ENCODE measurements around the gene WNK2. TPM values are rescaled to one million over a fixed set of nuclear protein-coding genes. Genes with fewer than 3 reads are reported as not detected.

WNK2 gene
- total and polyA plus RNA-seq, 2 of the 4 experiments (the other 2 are of a cell fraction), result not detected

DNA sequence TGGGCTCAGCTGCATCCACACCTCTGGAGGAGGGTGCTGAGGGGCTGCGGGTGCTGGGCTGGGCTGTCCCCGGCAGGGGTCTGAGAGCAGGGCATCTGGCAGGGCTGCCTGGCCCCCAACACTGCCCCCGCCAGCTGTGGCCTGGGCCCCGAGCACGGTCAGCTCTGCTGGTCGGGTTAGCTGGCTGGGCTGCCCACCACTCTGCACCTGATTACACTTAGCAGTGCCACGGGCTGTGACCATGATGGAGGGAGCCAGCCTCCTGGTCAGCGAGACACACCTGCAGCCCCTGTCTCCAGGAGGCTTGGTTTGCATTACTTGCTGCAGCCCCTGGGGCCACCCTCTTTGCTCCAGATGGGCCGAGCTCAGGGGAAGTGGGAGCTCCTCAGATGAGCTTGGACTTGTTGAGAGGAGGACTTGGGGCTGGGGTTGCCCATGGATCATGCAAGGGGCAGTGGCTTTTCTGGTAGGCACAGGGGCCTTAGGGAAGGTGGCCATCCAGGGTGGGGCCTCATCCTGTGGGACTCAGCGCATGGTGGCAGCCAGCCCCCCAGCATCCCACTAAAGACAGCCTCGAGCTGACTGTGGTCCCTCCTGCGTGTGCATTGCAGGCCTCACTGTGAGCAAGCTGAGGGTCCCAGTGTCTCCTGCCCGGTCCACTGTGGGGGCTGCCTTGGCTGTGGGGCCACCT lies 135.5 kb downstream of the WNK2 start:
- H3K9ac ChIP-seq (ENCODE audit: low read depth, low read length), result no peak overlapping the region
- H3K79me1 ChIP-seq (ENCODE audit: low read depth in 1 of 2, low read length in 2 of 2), result no peaks in the 10 kb centered on the region
- no peak for ATAC-seq (ENCODE audit: low read depth)
- H3K9me1 ChIP-seq (ENCODE audit: insufficient read depth, low read length), result no peaks in the 10 kb centered on the region
- intact Hi-C loops (cut with micrococcal nuclease), result loop anchor here (10.0 kb wide), 1 partner anchor 245 kb away; no protein-coding TSS in a partner anchor
- no peak overlapping the region for H4K5ac ChIP-seq (ENCODE audit: low read depth, low read length)
- dilution Hi-C loops (cut with HindIII; ENCODE audit: low sequenced_read_pairs, unreplicated experiment), result no loop called here
- H3K9me3 ChIP-seq (ENCODE audit: control insufficient read depth, insufficient read depth, low read length), result no peaks in the 10 kb centered on the region
- H2BK120ac ChIP-seq (ENCODE audit: low read depth, low read length), result no peak overlapping the region
- no peak for TF ChIP-seq MAFK (IDR thresholded peaks at IDR 0.05; ENCODE audit: low read depth, low read length)
- TF ChIP-seq, protein P1, sequence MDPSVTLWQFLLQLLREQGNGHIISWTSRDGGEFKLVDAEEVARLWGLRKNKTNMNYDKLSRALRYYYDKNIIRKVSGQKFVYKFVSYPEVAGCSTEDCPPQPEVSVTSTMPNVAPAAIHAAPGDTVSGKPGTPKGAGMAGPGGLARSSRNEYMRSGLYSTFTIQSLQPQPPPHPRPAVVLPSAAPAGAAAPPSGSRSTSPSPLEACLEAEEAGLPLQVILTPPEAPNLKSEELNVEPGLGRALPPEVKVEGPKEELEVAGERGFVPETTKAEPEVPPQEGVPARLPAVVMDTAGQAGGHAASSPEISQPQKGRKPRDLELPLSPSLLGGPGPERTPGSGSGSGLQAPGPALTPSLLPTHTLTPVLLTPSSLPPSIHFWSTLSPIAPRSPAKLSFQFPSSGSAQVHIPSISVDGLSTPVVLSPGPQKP (IDR thresholded peaks at IDR 0.05; ENCODE audit: borderline replicate concordance, low read depth, low read length), result no peak
- no peak for TF ChIP-seq CEBPB (IDR thresholded peaks at IDR 0.05; ENCODE audit: low read depth, low read length)
- TF ChIP-seq RCOR1 (IDR thresholded peaks at IDR 0.05; ENCODE audit: insufficient replicate concordance, low read length), result no peak
- TF ChIP-seq POLR2A (IDR thresholded peaks at IDR 0.05; ENCODE audit: low read depth, low read length), result no peak
- no peak for TF ChIP-seq BHLHE40 (IDR thresholded peaks at IDR 0.05; ENCODE audit: low read depth, low read length)
- TF ChIP-seq, protein P2, sequence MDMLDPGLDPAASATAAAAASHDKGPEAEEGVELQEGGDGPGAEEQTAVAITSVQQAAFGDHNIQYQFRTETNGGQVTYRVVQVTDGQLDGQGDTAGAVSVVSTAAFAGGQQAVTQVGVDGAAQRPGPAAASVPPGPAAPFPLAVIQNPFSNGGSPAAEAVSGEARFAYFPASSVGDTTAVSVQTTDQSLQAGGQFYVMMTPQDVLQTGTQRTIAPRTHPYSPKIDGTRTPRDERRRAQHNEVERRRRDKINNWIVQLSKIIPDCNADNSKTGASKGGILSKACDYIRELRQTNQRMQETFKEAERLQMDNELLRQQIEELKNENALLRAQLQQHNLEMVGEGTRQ (IDR thresholded peaks at IDR 0.05; ENCODE audit: low read depth, low read length), result no peak
- TF ChIP-seq, protein P3, sequence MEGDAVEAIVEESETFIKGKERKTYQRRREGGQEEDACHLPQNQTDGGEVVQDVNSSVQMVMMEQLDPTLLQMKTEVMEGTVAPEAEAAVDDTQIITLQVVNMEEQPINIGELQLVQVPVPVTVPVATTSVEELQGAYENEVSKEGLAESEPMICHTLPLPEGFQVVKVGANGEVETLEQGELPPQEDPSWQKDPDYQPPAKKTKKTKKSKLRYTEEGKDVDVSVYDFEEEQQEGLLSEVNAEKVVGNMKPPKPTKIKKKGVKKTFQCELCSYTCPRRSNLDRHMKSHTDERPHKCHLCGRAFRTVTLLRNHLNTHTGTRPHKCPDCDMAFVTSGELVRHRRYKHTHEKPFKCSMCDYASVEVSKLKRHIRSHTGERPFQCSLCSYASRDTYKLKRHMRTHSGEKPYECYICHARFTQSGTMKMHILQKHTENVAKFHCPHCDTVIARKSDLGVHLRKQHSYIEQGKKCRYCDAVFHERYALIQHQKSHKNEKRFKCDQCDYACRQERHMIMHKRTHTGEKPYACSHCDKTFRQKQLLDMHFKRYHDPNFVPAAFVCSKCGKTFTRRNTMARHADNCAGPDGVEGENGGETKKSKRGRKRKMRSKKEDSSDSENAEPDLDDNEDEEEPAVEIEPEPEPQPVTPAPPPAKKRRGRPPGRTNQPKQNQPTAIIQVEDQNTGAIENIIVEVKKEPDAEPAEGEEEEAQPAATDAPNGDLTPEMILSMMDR (conservative IDR thresholded peaks at IDR 0.05; ENCODE audit: low read depth, low read length), result no peak
- no peak for TF ChIP-seq FOS (IDR thresholded peaks at IDR 0.05; ENCODE audit: low read depth, low read length)
- TF ChIP-seq RFX5 (IDR thresholded peaks at IDR 0.05; ENCODE audit: low read depth, low read length), result no peak
- no peak for TF ChIP-seq NFE2L2 (IDR thresholded peaks at IDR 0.05; ENCODE audit: low read depth, low read length)
- TF ChIP-seq MXI1 (IDR thresholded peaks at IDR 0.05; ENCODE audit: borderline replicate concordance, low read depth, low read length), result no peak
- no peak for TF ChIP-seq RAD21 (IDR thresholded peaks at IDR 0.05; ENCODE audit: low read length)
- H4K8ac ChIP-seq (ENCODE audit: low read depth in 2 of 2, low read length in 2 of 2), result no peak overlapping the region
- H2BK5ac ChIP-seq (ENCODE audit: low read depth, low read length, poor library complexity, severe bottlenecking), result no peak overlapping the region
- CTCF ChIA-PET, result interaction anchor here (1.0 to 1.2 kb wide), 2 partner anchors 14 to 316 kb away, joined by 3 read pairs; no protein-coding TSS in a partner anchor
- H3K18ac ChIP-seq (ENCODE audit: low read depth, low read length), result no peak overlapping the region
- H3K4me3 ChIP-seq (ENCODE audit: insufficient read depth, low read depth, low read length), result no peak overlapping the region
- no peak overlapping the region for H3K23ac ChIP-seq (ENCODE audit: low read depth, low read length)
- H3K36me3 ChIP-seq (ENCODE audit: control insufficient read depth, insufficient read depth, low read length), result no peaks in the 10 kb centered on the region
- no peak overlapping the region for H3K4ac ChIP-seq (ENCODE audit: low read depth, low read length)
- no peaks in the 10 kb centered on the region for H4K20me1 ChIP-seq (ENCODE audit: insufficient read depth, low read length)
- POLR2A ChIA-PET (ENCODE audit: unreplicated experiment), result no interaction called here
- no peak overlapping the region for H2AFZ ChIP-seq (replicated peaks; ENCODE audit: low read length, poor library complexity)
- H2AK9ac ChIP-seq (replicated peaks; ENCODE audit: low read depth, low read length, poor library complexity), result no peak overlapping the region
- peaks cover 13% of the 10 kb centered on the region for H3K27me3 ChIP-seq (ENCODE audit: control insufficient read depth, insufficient read depth, low read length)
- H4K91ac ChIP-seq (ENCODE audit: insufficient read depth, low read depth, low read length), result no peak overlapping the region
- H3K4me1 ChIP-seq (ENCODE audit: control insufficient read depth, insufficient read depth, low read length), result no peaks in the 10 kb centered on the region
- no peak overlapping the region for H2AK5ac ChIP-seq (ENCODE audit: low read depth, low read length)
- H3K56ac ChIP-seq (ENCODE audit: extremely low read depth, insufficient read depth, low read length), result no peak overlapping the region
- H3K4me2 ChIP-seq (ENCODE audit: low read depth, low read length), result no peak overlapping the region
- 60% methylated on average over 1 of the region's 13 CpGs; no CpG with 5 or more reads in 1 of the 2 experiments for WGBS, 2 experiments (ENCODE audit: extremely low coverage in 2 of 2, insufficient read length in 1 of 2)
- DNase-seq, result no peak
- H3K27ac ChIP-seq (ENCODE audit: insufficient read depth, low read length), result no peak overlapping the region
- in situ Hi-C loops (cut with MboI; ENCODE audit: low sequenced_read_pairs), result loop anchor here (25.0 kb wide), 2 partner anchors 93 to 307 kb away; no protein-coding TSS in a partner anchor
- BruUV-seq (replicated peaks), result no TSS peak
- no peak overlapping the region for H3K14ac ChIP-seq (replicated peaks; ENCODE audit: low read depth, low read length)
- H2BK15ac ChIP-seq (ENCODE audit: low read depth, low read length), result no peak overlapping the region
- no peak overlapping the region for H2BK20ac ChIP-seq (ENCODE audit: low read depth, low read length)

Data from IMR-90 (cell line).